ENCODE data around the gene OLFML2A.
A peak's percentile ranks its signal among the peaks of the same experiment; 100 is the strongest.

The OLFML2A gene

GRCh38 chr9:124754289-124754688 lies 22.6 kb upstream of the OLFML2A start:
- peak; percentile 31 for TF ChIP-seq CTCF (IDR thresholded peaks at IDR 0.05; ENCODE audit: insufficient read depth, missing control alignments)
- no peak for DNase-seq (ENCODE audit: insufficient read length, low spot score)
- FAIRE-seq: no peak

- FAIRE-seq: no peak
- DNase-seq (ENCODE audit: insufficient read length, low spot score): no peak
- TF ChIP-seq CTCF (IDR thresholded peaks at IDR 0.05; ENCODE audit: insufficient read depth, missing control alignments): no peak
These were observed 21.9 kb upstream of the OLFML2A start for GRCh38 chr9:124755061-124755460.

GRCh38 chr9:124756011-124756410 lies 20.9 kb upstream of the OLFML2A start:
- DNase-seq (ENCODE audit: insufficient read length, low spot score) (no peak), FAIRE-seq (no peak)
- no peak for TF ChIP-seq CTCF (IDR thresholded peaks at IDR 0.05; ENCODE audit: insufficient read depth, missing control alignments)

- DNase-seq (ENCODE audit: insufficient read length, low spot score) (no peak), FAIRE-seq (no peak)
- no peak for TF ChIP-seq CTCF (IDR thresholded peaks at IDR 0.05; ENCODE audit: insufficient read depth, missing control alignments)
These were observed 19.3 kb upstream of the OLFML2A start for GRCh38 chr9:124757616-124758015.

GRCh38 chr9:124758061-124758460 lies 18.9 kb upstream of the OLFML2A start:
- no peak for DNase-seq (ENCODE audit: insufficient read length, low spot score)
- no peak for FAIRE-seq
- TF ChIP-seq CTCF (IDR thresholded peaks at IDR 0.05; ENCODE audit: insufficient read depth, missing control alignments): no peak

- no peak for TF ChIP-seq CTCF (IDR thresholded peaks at IDR 0.05; ENCODE audit: insufficient read depth, missing control alignments)
- no peak for FAIRE-seq
These were observed 18.2 kb upstream of the OLFML2A start for GRCh38 chr9:124758691-124759090.

GRCh38 chr9:124759327-124759726 lies 17.6 kb upstream of the OLFML2A start:
- FAIRE-seq: no peak
- TF ChIP-seq CTCF (IDR thresholded peaks at IDR 0.05; ENCODE audit: insufficient read depth, missing control alignments): no peak
- no peak for DNase-seq (ENCODE audit: insufficient read length, low spot score)

More at GRCh38 chr9:124758691-124759090, 18.2 kb upstream of the OLFML2A start:
- no peak for DNase-seq (ENCODE audit: insufficient read length, low spot score)

Measured in D721Med (cell line).